ENCODE measurements around the gene AK2. TPM values are rescaled to one million over a fixed set of nuclear protein-coding genes. Genes with fewer than 3 reads are reported as not detected.
"Not testable (repeated sequence)": the region's sequence is repeated elsewhere in the genome, so short reads cannot be mapped to it uniquely, and the experiment has no call there.

Gene AK2
- polyA plus RNA-seq, 2 of the 4 experiments (the other 2 are of a cell fraction), result 164 to 178 TPM

GRCh38 chr1:33072707-33073106 is 36.0 kb upstream of the AK2 start:
- no peaks in the 10 kb centered on the region for H3K4me1 ChIP-seq
- ATAC-seq (no peak), DNase-seq (ENCODE audit: low read depth in 1 of 2, low spot score in 1 of 2) (no peak), FAIRE-seq (no peak)
- ChIA-PET POLR2A (no interaction called here), CTCF (interaction anchor here (1.0 to 1.7 kb wide), 2 partner anchors 14 to 17 kb away, joined by 6 read pairs; no protein-coding TSS in a partner anchor)
- no peak overlapping the region for H3K4me2 ChIP-seq
- no peak overlapping the region for H3K4me3 ChIP-seq
- TF ChIP-seq RFX5 (IDR thresholded peaks at IDR 0.05) (no peak), EHF (CRISPR knock-in tag; IDR thresholded peaks at IDR 0.05) (no peak), RNF2 (IDR thresholded peaks at IDR 0.05; ENCODE audit: borderline replicate concordance, low read depth) (no peak)
- no peaks in the 10 kb centered on the region for H3K9me3 ChIP-seq
- WGBS (ENCODE audit: missing lambda C conversion rate), result 53% methylated on average over 2 of the region's 2 CpGs
- H3K27ac ChIP-seq, result no peak overlapping the region

- FAIRE-seq (no peak), DNase-seq (ENCODE audit: low read depth in 1 of 2, low spot score in 1 of 2) (no peak), ATAC-seq (no peak)
- CTCF ChIA-PET, result interaction anchor here (1.6 to 2.4 kb wide), 2 partner anchors 15 to 16 kb away, joined by 5 to 6 read pairs; no protein-coding TSS in a partner anchor
- 100% methylated on average over 1 of the region's 1 CpG for WGBS (ENCODE audit: missing lambda C conversion rate)
- Histone ChIP-seq H3K4me3 (no peak overlapping the region), H3K27ac (no peak overlapping the region), H3K4me1 (no peaks in the 10 kb centered on the region), H3K4me2 (no peak overlapping the region), H3K9me3 (0 out of 3 replicates have a peak, but pooled peaks cover 5% of the 10 kb centered on the region)
- TF ChIP-seq, protein P1, sequence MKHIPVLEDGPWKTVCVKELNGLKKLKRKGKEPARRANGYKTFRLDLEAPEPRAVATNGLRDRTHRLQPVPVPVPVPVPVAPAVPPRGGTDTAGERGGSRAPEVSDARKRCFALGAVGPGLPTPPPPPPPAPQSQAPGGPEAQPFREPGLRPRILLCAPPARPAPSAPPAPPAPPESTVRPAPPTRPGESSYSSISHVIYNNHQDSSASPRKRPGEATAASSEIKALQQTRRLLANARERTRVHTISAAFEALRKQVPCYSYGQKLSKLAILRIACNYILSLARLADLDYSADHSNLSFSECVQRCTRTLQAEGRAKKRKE (CRISPR knock-in tag; IDR thresholded peaks at IDR 0.05; ENCODE audit: low read depth), result no peak
- TF ChIP-seq NPAS2 (CRISPR knock-in tag; IDR thresholded peaks at IDR 0.05; ENCODE audit: borderline replicate concordance), result no peak
- TF ChIP-seq ZSCAN20 (CRISPR knock-in tag; IDR thresholded peaks at IDR 0.05), result no peak
- TF ChIP-seq HEYL (CRISPR knock-in tag; IDR thresholded peaks at IDR 0.05), result no peak
- no peak for TF ChIP-seq REST (IDR thresholded peaks at IDR 0.05)
- no peak for TF ChIP-seq KDM1A (IDR thresholded peaks at IDR 0.05; ENCODE audit: low read depth)
- TF ChIP-seq, protein P2, sequence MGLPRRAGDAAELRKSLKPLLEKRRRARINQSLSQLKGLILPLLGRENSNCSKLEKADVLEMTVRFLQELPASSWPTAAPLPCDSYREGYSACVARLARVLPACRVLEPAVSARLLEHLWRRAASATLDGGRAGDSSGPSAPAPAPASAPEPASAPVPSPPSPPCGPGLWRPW (IDR thresholded peaks at IDR 0.05), result no peak
- TF ChIP-seq MYC (IDR thresholded peaks at IDR 0.05; ENCODE audit: borderline replicate concordance, low read length), result no peak
- POLR2A ChIA-PET, result interaction anchor here (1.2 kb wide), 1 partner anchor 10 kb away, joined by 4 read pairs; the partner anchor contains the start of gene AZIN2
Observed at GRCh38 chr1:33070628-33071027, 33.9 kb upstream of the AK2 start.

DNA sequence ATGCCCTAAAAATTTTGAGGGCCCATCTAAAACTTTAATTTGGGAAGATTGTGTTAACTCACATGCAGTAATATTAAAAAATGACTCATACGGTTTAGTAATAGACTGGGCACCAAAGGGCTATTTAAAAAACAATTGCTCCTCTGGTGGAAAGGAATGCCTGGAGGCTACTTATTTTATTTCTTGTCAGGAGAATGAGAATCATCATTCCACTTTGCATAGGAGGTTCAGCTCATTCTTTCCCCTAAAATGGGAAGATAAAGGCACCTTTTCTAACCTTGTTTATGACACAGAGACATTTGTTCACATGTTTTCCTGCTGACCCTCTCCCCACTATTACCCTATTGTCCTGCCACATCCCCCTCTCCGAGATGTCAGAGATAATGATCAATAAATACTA is 31.4 kb upstream of the AK2 start:
- WGBS (ENCODE audit: missing lambda C conversion rate), result 31% methylated on average over 2 of the region's 2 CpGs
- not testable (repeated sequence) for DNase-seq (ENCODE audit: low read depth in 1 of 2, low spot score in 1 of 2)

GRCh38 chr1:33066477-33066876 is 29.8 kb upstream of the AK2 start:
- FAIRE-seq; H3K27ac ChIP-seq; DNase-seq (ENCODE audit: low read depth in 1 of 2, low spot score in 1 of 2); POLR2A ChIA-PET; ATAC-seq; H3K4me1 ChIP-seq; H3K4me3 ChIP-seq; H3K4me2 ChIP-seq: not testable (repeated sequence)
- WGBS (ENCODE audit: missing lambda C conversion rate), result 79% methylated on average over 3 of the region's 3 CpGs
- CTCF ChIA-PET, result interaction anchor here (0.6 to 2.7 kb wide), 3 partner anchors 11 to 133 kb away, joined by 3 to 16 read pairs (median 5); no protein-coding TSS in a partner anchor
- H3K9me3 ChIP-seq, result peaks cover 29% of the 10 kb centered on the region

More for the DNA sequence above, 31.4 kb upstream of the AK2 start:
- H3K4me1 ChIP-seq, ATAC-seq, H3K4me2 ChIP-seq, POLR2A ChIA-PET, H3K4me3 ChIP-seq, H3K27ac ChIP-seq, FAIRE-seq: not testable (repeated sequence)
- peaks cover 24% of the 10 kb centered on the region for H3K9me3 ChIP-seq
- CTCF ChIA-PET, result interaction anchor here (2.3 kb wide), 1 partner anchor 135 kb away, joined by 5 read pairs; no protein-coding TSS in a partner anchor

All from A549 (cell line).